ENCODE data around the gene THSD7A.

DNA sequence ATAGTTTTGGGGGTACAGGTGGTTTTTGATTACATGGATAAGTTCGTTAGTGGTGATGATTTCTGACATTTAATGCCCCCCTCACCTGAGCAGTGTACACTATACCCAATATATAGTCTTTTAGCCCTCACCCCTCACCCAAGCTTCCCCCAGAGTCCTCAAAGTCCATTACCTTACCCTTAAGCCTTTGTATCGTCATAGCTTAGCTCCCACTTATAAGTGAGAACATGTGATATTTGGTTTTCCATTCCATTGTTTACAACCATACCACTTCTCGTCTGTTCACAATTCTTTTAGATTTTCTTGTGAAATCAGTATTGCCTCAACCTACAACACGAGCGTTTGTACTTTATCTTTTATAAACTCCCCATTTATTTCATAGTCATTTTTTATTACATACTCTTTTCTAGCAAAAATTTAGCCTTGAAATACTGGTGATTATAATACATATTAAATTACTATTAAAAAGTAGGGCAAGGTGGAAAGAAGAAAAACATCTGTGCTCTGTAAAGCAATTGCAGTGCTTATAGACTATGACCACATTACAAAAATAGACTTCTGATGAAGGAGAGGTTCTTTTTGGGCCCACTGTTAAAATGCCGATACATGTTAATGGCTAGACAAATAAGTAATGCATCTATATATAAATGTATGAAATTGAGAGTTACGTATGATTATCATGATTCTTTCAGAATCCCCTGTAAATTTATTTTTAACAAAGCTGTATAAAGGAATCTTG lies 164.8 kb downstream of the THSD7A start:
- TF ChIP-seq, protein P1, sequence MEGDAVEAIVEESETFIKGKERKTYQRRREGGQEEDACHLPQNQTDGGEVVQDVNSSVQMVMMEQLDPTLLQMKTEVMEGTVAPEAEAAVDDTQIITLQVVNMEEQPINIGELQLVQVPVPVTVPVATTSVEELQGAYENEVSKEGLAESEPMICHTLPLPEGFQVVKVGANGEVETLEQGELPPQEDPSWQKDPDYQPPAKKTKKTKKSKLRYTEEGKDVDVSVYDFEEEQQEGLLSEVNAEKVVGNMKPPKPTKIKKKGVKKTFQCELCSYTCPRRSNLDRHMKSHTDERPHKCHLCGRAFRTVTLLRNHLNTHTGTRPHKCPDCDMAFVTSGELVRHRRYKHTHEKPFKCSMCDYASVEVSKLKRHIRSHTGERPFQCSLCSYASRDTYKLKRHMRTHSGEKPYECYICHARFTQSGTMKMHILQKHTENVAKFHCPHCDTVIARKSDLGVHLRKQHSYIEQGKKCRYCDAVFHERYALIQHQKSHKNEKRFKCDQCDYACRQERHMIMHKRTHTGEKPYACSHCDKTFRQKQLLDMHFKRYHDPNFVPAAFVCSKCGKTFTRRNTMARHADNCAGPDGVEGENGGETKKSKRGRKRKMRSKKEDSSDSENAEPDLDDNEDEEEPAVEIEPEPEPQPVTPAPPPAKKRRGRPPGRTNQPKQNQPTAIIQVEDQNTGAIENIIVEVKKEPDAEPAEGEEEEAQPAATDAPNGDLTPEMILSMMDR (conservative IDR thresholded peaks at IDR 0.05; ENCODE audit: low read depth, low read length): no peak
- TF ChIP-seq EZH2 (IDR thresholded peaks at IDR 0.05; ENCODE audit: borderline replicate concordance, low read depth, low read length, poor library complexity, severe bottlenecking): no peak
